Mesenchymal stem cell (in vitro differentiated cells and primary cell): Measurements from ENCODE around the gene TRIO.

Experiments used
- DNase-seq: peaks from one replicate; pipeline ENCODE4 v3.0.0-alpha.2; 2013
- H2AFZ ChIP-seq: one replicate; pipeline ENCODE4 v1.6.1; 2013; ENCODE audit warnings: low read depth, mild to moderate bottlenecking, control low read depth, inconsistent platforms, low read length, moderate library complexity
- H2AK5ac ChIP-seq: 2 replicates; pipeline ENCODE4 v1.6.1; 2013; ENCODE audit warnings: low read length, moderate library complexity, mild to moderate bottlenecking, inconsistent platforms; ENCODE audit not compliant: severe bottlenecking
- H2BK120ac ChIP-seq: one replicate; pipeline ENCODE4 v1.6.1; 2013; ENCODE audit warnings: low read depth, mild to moderate bottlenecking, inconsistent platforms, low read length, moderate library complexity
- H2BK12ac ChIP-seq, 2 experiments: one replicate each; pipeline ENCODE4 v1.6.1; 2013; ENCODE audit warnings: inconsistent platforms in 2 of 2, low read length in 2 of 2, mild to moderate bottlenecking in 2 of 2, moderate library complexity in 2 of 2, control low read depth in 1 of 2
- H2BK15ac ChIP-seq: one replicate; pipeline ENCODE4 v1.6.1; 2013; ENCODE audit warnings: mild to moderate bottlenecking, low read depth, inconsistent platforms; ENCODE audit not compliant: poor library complexity, severe bottlenecking
- H2BK5ac ChIP-seq: 2 replicates; pipeline ENCODE4 v1.6.1; 2013; ENCODE audit warnings: low read depth, mild to moderate bottlenecking, low read length, control low read depth, inconsistent platforms; ENCODE audit not compliant: poor library complexity, severe bottlenecking
- H3K14ac ChIP-seq, 2 experiments: one replicate each; pipeline ENCODE4 v1.6.1; 2013; ENCODE audit warnings: inconsistent platforms in 2 of 2, low read length in 2 of 2, control low read depth in 1 of 2, mild to moderate bottlenecking in 1 of 2, moderate library complexity in 1 of 2
- H3K18ac ChIP-seq, 2 experiments: one replicate each; pipeline ENCODE4 v1.6.1; 2013; ENCODE audit warnings: inconsistent platforms in 2 of 2, low read length in 2 of 2, control low read depth in 1 of 2, low read depth in 1 of 2, mild to moderate bottlenecking in 1 of 2
- H3K23ac ChIP-seq, 2 experiments: one replicate each; pipeline ENCODE4 v1.6.1; 2013; ENCODE audit warnings: inconsistent platforms in 2 of 2, low read length in 2 of 2, mild to moderate bottlenecking in 2 of 2, moderate library complexity in 2 of 2, control low read depth in 1 of 2
- H3K27ac ChIP-seq: 2 replicates; pipeline ENCODE4 v1.5.1; 2013; ENCODE audit warnings: mild to moderate bottlenecking, moderate library complexity, low read length, control low read depth, inconsistent platforms; ENCODE audit not compliant: poor library complexity, severe bottlenecking
- H3K27me3 ChIP-seq, 2 experiments: 2 replicates each; pipeline versions ENCODE4 v1.6.1 to v1.7.0; 2013; ENCODE audit warnings: low read length in 2 of 2, mild to moderate bottlenecking in 2 of 2, moderate library complexity in 2 of 2, control low read depth in 1 of 2, inconsistent platforms in 1 of 2; ENCODE audit not compliant: control insufficient read depth in 1 of 2, insufficient read depth in 1 of 2
- H3K36me3 ChIP-seq, 2 experiments: 2 replicates each; pipeline versions ENCODE4 v1.6.1 to v1.7.0; 2013; ENCODE audit warnings: low read length in 2 of 2, control low read depth in 1 of 2, inconsistent platforms in 1 of 2, low read depth in 1 of 2, mild to moderate bottlenecking in 1 of 2; ENCODE audit not compliant: insufficient read depth in 2 of 2, control insufficient read depth in 1 of 2
- H3K4ac ChIP-seq, 2 experiments: one replicate each; pipeline ENCODE4 v1.6.1; 2013; ENCODE audit warnings: inconsistent platforms in 2 of 2, low read length in 2 of 2, mild to moderate bottlenecking in 2 of 2, moderate library complexity in 2 of 2, control low read depth in 1 of 2, low read depth in 1 of 2
- H3K4me1 ChIP-seq: 2 replicates; pipeline ENCODE4 v1.6.1; 2013; ENCODE audit warnings: low read depth, low read length, control low read depth; ENCODE audit not compliant: control insufficient read depth, insufficient read depth
- H3K4me2 ChIP-seq: 2 replicates; pipeline ENCODE4 v1.6.1; 2013; ENCODE audit warnings: low read length, mild to moderate bottlenecking, inconsistent platforms; ENCODE audit not compliant: poor library complexity, severe bottlenecking
- H3K4me3 ChIP-seq, 2 experiments: 2 replicates each; pipeline versions ENCODE4 v1.5.1 to v1.7.0; 2013; ENCODE audit warnings: low read length in 2 of 2, mild to moderate bottlenecking in 2 of 2, control low read depth in 1 of 2, low read depth in 1 of 2; ENCODE audit not compliant: insufficient read depth in 1 of 2
- H3K79me1 ChIP-seq: replicated peaks from 2 replicates; pipeline ENCODE4 v1.6.1; 2013; ENCODE audit warnings: mild to moderate bottlenecking, control low read depth, low read length, inconsistent platforms; ENCODE audit not compliant: poor library complexity, severe bottlenecking
- H3K9ac ChIP-seq: 2 replicates; pipeline ENCODE4 v1.7.0; 2013; ENCODE audit warnings: mild to moderate bottlenecking, low read length, moderate library complexity
- H3K9me3 ChIP-seq: 2 replicates; pipeline ENCODE4 v1.7.0; 2013; ENCODE audit warnings: mild to moderate bottlenecking, low read length; ENCODE audit not compliant: control insufficient read depth
- H4K8ac ChIP-seq: one replicate; pipeline ENCODE4 v1.6.1; 2013; ENCODE audit warnings: inconsistent platforms, mild to moderate bottlenecking, low read length, moderate library complexity
- H4K91ac ChIP-seq: one replicate; pipeline ENCODE4 v1.6.1; 2013; ENCODE audit warnings: mild to moderate bottlenecking, low read length, inconsistent platforms
- WGBS: methylation state at CpG from one replicate; pipeline ENCODE4 v1.1.7; 2013; ENCODE audit warnings: mixed read lengths; 5-methylcytosine and 5-hydroxymethylcytosine counted together

The TRIO gene

DNA sequence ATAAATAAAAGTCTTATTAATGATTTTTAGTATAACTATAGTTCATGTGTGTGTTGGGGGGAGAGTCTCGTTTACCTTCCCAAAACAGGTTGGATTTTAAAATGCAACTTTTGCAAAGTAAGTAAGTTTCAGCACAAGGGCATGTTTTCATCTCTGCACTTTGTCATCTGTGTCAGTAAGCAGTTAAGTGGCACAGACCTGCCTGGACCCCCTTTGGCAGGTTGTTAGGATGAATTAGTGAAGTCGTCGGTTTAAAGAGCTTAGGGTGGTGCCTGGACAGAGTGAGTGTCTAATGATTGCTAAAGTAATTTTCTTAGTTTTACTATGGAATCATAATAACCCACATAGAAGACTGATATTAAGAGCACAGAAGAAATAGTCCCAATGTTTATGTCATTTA lies 74.9 kb downstream of the TRIO start:
- WGBS: 89% methylated on average over 1 of the region's 3 CpGs
- no peaks in the 10 kb centered on the region for H3K9me3 ChIP-seq
- no peak overlapping the region for H3K9ac ChIP-seq

DNA sequence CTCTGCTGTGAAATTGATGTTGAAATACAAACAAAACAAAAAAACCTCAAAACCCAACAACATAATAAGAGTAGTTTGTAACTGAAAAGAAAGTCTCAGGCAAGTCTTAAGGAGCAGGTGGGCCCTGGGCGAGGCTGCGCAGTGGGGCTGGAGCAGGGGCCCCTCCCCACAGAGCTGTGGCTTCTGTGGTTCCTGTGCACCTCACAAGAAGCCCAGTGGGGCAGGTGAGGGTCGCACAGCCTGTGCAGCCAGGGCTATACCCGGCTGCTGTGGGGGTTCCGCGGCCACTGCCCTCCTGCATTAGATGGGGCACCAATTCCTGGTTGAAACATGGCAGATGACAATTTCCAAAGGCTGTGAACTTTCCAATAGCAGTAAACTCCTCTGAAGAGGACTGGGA lies 75.3 kb downstream of the TRIO start:
- H3K18ac ChIP-seq: peak overlapping the region in 1 of 2 experiments; percentile 74
- H3K4ac ChIP-seq: peak overlapping the region in 1 of 2 experiments; percentile 63
- H3K27ac ChIP-seq: peak overlapping the region; percentile 51
- peak overlapping the region; percentile 71 for H2BK120ac ChIP-seq
- H2BK5ac ChIP-seq: peak overlapping the region; percentile 48
- peaks cover 11% of the 10 kb centered on the region in 2 experiments for H3K36me3 ChIP-seq
- WGBS: 81% methylated on average over 6 of the region's 6 CpGs
- peak overlapping the region in 1 of 2 experiments; percentile 74 for H2BK12ac ChIP-seq
- H3K27me3 ChIP-seq: no peaks in the 10 kb centered on the region
- peak overlapping the region; percentile 37 for H3K4me2 ChIP-seq
- H2AK5ac ChIP-seq: peak overlapping the region; percentile 81
- H4K8ac ChIP-seq: peak overlapping the region; percentile 30
- H4K91ac ChIP-seq: peak overlapping the region; percentile 34
- peaks cover 36% of the 10 kb centered on the region for H3K4me1 ChIP-seq
- H3K79me1 ChIP-seq: no peaks in the 10 kb centered on the region
- no peak overlapping the region for H3K4me3 ChIP-seq
- no peak overlapping the region for H2AFZ ChIP-seq
- peak overlapping the region in 1 of 2 experiments; percentile 91 for H3K23ac ChIP-seq
- DNase-seq: no peak
- H2BK15ac ChIP-seq: peak overlapping the region; percentile 73
- no peak overlapping the region for H3K9ac ChIP-seq
- H3K14ac ChIP-seq: peak overlapping the region in 1 of 2 experiments; percentile 87
- H3K9me3 ChIP-seq: no peaks in the 10 kb centered on the region

More for the DNA sequence above, 74.9 kb downstream of the TRIO start:
- Histone ChIP-seq H3K18ac (no peak overlapping the region), H2BK12ac (no peak overlapping the region), H3K27me3 (no peaks in the 10 kb centered on the region), H3K4me1 (peaks cover 32% of the 10 kb centered on the region), H3K14ac (no peak overlapping the region), H2BK15ac (no peak overlapping the region), H3K4me2 (no peak overlapping the region), H3K79me1 (no peaks in the 10 kb centered on the region), H3K4me3 (no peak overlapping the region), H2BK5ac (no peak overlapping the region), H2AK5ac (no peak overlapping the region), H3K23ac (no peak overlapping the region), H4K8ac (no peak overlapping the region), H3K36me3 (peaks cover 6 to 8% of the 10 kb centered on the region in 2 experiments), H2BK120ac (no peak overlapping the region), H3K27ac (no peak overlapping the region), H3K4ac (no peak overlapping the region), H2AFZ (no peak overlapping the region), H4K91ac (no peak overlapping the region)
- no peak for DNase-seq

DNA sequence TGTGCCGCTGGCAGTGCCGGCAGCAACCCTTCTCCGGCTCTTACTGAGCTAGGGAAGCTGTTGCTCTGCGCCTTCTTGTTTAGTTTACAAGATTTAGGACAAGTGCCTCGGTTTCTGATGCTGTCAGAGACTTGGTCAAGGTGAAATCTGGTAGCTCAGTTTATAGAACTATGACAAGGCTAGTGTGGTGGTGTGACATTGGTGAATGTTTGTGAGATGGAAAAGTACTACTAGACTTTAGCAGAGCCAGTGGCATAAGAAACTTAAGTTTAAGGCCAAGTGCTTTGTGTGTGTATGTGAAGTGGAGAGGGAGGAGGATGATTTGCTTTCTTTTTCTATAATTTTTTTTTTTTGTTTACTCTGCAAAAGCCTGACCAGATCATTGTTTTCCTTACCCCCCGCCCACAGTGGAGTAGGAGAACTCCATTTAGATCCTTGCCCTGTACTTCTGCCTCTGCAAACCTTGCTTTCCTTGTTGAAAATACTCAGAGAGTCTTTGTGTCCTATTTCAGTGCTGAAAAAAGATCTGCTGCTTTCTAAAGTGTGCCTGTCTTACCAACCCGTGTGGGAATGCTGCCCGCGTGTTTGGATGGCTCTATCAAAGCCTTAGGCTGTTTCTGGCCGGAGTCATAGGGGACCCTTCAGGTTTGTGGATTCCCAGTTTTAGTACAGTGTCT lies 75.9 kb downstream of the TRIO start:
- no peak overlapping the region for H4K91ac ChIP-seq
- H3K4me1 ChIP-seq: peaks cover 32% of the 10 kb centered on the region
- H3K9ac ChIP-seq: peak overlapping the region; percentile 16
- H2BK120ac ChIP-seq: no peak overlapping the region
- H3K9me3 ChIP-seq: no peaks in the 10 kb centered on the region
- H2BK5ac ChIP-seq: no peak overlapping the region
- H3K4me3 ChIP-seq: no peak overlapping the region
- peaks cover 12 to 13% of the 10 kb centered on the region in 2 experiments for H3K36me3 ChIP-seq
- peak overlapping the region; percentile 13 for H2BK15ac ChIP-seq
- peak; percentile 55 for DNase-seq
- peak overlapping the region in 1 of 2 experiments; percentile 63 for H3K4ac ChIP-seq
- H3K4me2 ChIP-seq: peak overlapping the region; percentile 37
- H2BK12ac ChIP-seq: peak overlapping the region in 1 of 2 experiments; percentile 74
- peak overlapping the region; percentile 81 for H2AK5ac ChIP-seq
- H3K27ac ChIP-seq: peak overlapping the region; percentile 51
- no peak overlapping the region for H2AFZ ChIP-seq
- no peak overlapping the region for H4K8ac ChIP-seq
- no peaks in the 10 kb centered on the region for H3K79me1 ChIP-seq
- H3K23ac ChIP-seq: peak overlapping the region in 1 of 2 experiments; percentile 91
- H3K14ac ChIP-seq: no peak overlapping the region
- peak overlapping the region in 1 of 2 experiments; percentile 74 for H3K18ac ChIP-seq
- 88% methylated on average over 10 of the region's 10 CpGs for WGBS
- H3K27me3 ChIP-seq: no peaks in the 10 kb centered on the region

DNA sequence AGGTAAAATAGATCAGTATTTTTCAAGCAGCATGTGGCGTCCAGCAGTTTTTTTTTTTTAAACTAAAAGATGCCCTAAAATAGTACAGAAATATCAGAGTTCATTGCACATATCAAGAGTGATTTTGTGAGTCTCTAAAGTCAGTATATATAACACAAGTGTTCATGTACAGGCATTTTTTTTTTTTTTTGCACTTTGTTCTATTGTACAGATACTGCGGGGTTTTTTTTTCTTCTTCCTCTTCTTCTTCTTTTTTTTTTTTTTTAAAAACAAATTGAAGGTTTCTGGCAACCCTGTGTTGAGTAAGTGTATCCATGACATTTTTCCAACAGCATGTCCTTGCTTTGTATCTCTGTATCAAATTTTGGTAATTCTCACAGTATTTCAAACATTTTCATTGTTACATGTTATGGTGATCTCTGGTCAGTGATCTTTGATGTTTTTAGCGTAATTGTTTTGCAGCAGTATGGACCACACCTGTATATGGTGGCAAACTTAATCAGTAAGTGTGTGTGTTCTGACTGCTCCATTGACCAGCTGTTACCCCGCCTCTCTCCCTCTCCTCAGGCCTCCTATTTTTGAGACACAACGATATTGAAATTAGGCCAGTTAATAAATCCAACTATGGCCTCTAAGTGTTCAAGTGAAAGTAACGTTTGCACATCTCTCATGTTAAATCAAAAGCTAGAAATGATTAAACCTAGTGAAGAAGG lies 76.8 kb downstream of the TRIO start:
- H3K9me3 ChIP-seq: no peaks in the 10 kb centered on the region
- DNase-seq: no peak
- no peak overlapping the region for H4K91ac ChIP-seq
- H3K27me3 ChIP-seq: no peaks in the 10 kb centered on the region
- H3K4me3 ChIP-seq: no peak overlapping the region
- no peak overlapping the region for H2AK5ac ChIP-seq
- H3K9ac ChIP-seq: peak overlapping the region; percentile 16
- H3K27ac ChIP-seq: peak overlapping the region; percentile 73
- no peak overlapping the region for H2BK12ac ChIP-seq
- H2AFZ ChIP-seq: no peak overlapping the region
- H3K4me2 ChIP-seq: no peak overlapping the region
- 100% methylated on average over 4 of the region's 6 CpGs for WGBS
- H3K23ac ChIP-seq: no peak overlapping the region
- H2BK15ac ChIP-seq: no peak overlapping the region
- no peak overlapping the region for H3K4ac ChIP-seq
- no peak overlapping the region for H4K8ac ChIP-seq
- no peak overlapping the region for H2BK5ac ChIP-seq
- peaks cover 12 to 13% of the 10 kb centered on the region in 2 experiments for H3K36me3 ChIP-seq
- no peaks in the 10 kb centered on the region for H3K79me1 ChIP-seq
- H3K4me1 ChIP-seq: peaks cover 30% of the 10 kb centered on the region
- H2BK120ac ChIP-seq: no peak overlapping the region
- no peak overlapping the region for H3K14ac ChIP-seq
- H3K18ac ChIP-seq: no peak overlapping the region
